HG02763 (cell line): ENCODE results near the gene FNDC7.
A peak's percentile ranks its signal among the peaks of the same experiment; 100 is the strongest.
"Not testable (repeated sequence)": the region's sequence is repeated elsewhere in the genome, so short reads cannot be mapped to it uniquely, and the experiment has no call there.

Experiments
- ATAC-seq: cut with Tn5 transposase; IDR thresholded peaks from one replicate; pipeline ENCODE4 v1.9.1; 2021; ENCODE audit warnings: mild to moderate bottlenecking, moderate library complexity; ENCODE audit not compliant: unreplicated experiment

FNDC7 gene, protein sequence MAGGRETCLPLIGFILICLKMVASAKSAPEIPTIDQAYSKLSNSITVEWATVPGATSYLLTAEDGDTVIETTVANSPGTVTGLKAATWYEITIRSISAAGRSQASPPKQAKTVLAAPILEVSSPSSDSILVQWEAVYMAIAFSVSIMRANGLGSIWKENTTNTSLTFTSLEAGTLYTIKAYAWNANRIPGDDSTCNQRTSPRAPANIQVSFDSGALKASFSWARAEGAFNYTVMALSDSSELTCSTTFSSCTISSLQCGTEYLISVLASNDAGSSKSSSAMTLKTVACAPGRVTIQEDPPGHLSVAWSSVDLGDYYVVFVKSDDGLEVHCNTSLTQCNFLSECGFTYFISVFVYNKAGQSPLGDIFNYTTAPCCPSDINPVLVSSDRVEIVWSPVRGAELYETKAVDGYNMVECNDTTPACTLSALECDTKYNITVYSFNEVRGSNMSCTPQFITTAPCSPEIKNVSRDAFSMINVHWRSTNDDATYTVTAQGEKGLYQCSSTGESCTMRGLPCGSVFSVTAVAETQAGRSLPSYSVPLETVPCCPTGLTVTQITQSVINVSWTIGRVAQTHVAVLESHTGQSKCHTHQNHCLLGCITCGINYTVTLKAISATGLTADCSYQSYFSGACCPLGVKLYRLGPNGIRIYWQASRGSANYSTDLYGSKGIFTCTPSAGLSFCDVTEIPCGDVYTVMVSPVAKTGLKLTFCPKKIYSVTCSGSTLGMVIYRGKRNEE

DNA sequence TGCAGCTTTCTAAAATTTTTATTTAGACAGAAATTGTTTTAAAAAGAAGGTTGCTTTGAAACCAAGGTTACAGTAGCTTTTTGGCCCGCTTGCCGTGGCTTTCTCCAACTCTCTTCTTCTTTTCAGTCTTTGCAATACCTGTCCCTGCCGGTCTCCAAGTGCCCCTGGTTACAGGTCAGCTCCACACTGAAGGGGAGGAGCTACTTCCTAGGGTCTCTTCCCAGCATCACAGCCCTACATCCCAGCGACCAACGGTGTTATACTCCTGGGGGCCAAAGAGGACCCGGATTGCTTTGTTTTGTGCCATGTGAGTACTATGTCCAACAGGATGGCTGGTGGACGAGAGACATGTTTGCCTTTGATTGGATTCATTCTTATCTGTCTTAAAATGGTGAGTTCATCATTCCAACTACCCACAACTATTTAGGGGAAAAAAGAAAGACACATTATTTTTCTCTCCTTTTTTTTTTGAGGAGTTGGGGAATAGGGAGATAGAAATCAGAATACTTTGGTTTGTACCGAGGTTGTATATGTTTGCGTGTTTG is at the start of gene FNDC7:
FNDC7 (plus strand) TSS at position 303 of the 545 bp plus-strand sequence; CDS start at position 329, 26 bp downstream.
- no peak for ATAC-seq

DNA sequence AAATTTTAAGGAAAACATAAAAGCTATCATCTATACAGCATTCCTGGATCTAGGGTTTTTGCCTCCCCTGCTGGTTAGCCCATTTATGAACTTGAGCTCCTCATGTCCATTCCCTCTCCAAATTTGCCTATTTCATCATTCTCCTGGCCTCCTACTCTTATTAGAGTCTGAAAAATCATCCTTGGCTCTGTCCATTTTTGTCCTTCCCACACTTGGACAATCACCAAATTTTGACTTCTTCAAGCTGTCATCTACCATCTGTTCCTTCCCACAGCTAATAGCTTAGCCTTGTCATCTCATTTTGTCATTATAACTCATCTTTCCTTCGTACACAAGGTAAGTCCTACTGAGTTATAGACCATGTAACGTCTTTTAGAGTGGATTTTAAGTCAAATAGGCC is 49.6 kb upstream of the FNDC7 start:
- ATAC-seq, result no peak

DNA sequence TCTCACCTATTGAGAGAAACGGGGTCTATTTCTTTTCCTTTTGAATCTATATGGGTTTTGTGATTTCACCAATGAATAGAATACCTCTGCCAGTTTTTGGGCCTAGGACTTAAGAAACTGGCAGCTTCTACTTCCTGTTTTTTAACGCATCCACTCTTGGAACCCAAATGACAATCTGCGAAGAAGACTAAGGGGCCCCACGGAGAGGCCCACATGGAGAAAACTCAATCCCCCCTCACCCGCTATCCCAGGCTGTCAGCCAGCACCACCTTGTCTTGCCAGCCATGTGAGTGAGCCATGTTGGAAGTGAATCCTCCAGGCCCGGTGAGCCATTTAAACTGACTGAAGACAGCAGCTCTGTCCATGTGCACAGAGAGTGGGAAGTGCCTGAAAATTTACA is 48.2 kb upstream of the FNDC7 start:
- no peak for ATAC-seq

DNA sequence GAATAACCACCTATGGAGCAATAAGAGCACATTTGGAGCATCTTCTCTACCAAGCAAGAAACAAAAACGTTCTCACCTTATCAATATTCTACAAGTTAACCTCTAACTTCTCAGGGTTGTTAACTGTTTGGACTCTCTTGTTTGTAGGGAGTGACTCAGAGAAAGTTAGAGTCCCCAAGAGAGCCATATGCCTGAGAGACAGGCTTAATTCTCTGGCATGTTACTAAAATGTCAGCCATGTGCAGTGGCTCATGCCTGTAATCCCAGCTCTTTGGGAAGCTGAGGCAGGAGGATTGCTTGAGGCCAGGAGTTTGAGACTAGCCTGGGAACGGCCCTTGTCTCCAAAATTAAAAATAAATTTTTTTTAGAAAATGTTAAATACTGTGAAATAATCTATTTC is 47.6 kb upstream of the FNDC7 start:
- ATAC-seq, result no peak

DNA sequence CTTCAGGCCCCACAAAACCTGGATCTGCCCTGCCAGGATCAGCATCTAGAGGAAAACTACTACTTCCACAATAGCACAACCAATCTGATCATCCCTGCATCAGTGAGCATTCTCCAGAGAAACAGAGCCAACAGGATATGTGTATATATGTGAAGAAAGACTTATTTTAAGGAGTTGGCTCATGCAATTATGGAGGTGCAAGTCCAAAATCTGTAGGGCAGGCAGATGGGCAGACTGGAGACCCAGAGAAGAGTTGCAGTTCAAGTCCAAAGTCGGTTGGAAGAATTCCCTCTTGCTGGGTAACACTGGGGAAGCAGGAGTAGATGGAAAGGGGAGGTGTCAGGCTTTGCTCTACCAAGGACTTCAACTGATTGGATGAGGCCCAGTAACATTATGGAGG is 46.9 kb upstream of the FNDC7 start:
- ATAC-seq, result no peak

DNA sequence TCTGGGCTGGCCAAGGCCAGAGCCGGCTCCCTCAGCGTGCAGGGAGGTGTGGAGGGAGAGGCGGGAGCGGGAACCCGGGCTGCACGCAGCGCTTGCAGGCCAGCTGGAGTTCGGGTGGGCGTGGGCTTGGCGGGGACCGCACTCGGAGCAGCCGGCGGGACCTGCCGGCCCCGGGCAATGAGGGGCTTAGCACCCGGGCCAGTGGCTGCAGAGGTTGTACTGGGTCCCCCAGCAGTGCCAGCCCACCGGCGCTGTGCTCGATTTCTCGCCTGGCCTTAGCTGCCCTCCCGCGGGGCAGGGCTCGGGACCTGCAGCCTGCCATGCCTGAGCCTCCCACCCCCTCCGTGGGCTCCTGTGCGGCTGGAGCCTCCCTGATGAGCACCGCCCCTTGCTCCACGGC is 45.3 kb upstream of the FNDC7 start:
- not testable (repeated sequence) for ATAC-seq

DNA sequence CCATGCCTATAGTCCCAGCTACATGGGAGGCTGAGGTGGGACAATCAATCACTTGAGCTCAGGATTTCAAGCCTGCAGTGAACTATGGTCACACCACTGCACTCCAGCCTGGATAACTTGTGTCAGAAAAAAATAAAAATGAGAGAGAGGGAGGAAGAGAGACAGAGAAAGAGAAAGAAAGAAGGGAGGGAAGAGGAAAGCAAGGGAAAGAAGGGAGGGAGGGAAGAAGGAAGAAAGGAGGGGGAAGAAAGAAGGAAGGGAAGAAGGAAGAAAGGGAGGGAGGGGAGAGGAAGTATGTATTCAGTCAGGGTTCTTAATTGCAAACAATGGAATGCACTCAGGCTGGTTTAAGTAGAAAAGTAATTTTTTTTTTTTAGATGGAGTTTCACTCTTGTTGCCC is 43.9 kb upstream of the FNDC7 start:
- no peak for ATAC-seq

DNA sequence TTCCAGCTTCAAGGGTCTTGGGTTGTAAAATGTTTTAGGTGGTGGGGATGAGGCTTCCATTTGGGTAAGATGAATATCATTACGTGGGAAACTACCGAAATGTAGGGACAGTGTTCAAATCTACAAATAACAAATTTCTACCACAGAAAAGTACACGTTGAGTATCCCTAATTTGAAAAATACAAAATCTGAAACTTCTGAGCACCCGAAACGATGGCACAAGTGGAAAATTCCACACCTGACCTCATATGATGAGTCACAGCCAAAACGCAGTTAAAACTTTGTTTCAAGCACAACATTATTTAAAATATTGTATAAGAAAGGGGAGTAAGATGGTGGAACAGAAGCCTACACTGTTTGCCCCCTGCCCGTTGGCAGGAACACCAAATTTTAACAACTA is 43.0 kb upstream of the FNDC7 start:
- no peak for ATAC-seq

DNA sequence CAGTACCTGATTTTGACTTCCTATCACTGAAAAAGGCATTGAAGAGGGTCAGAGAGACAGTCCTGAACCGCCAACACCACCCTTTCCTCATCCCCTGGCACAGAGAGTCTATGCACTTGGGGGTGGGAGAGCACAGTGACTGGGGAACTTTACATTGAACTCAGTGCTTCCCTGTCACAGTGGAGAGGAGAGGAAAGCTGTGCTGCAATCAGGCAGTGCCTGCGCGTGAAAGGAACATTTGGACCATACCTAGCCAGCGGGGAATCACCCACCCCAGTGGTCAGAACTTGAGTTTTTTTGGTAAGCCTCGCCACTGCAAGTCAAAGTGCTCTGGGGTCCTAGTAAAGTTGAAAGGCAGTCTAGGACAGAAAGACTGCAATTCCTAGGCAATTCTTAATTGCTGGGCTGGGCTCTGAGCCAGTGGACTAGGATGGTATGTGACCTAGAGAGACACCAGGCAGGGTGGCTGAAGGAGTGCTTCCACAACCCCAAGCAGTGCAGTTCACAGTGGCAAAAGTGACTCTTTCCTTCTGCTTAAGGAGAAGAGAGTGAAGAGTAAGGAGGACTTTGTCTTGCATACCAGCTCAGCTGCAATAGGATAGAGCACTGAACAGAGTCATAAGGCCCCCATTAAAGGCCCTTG is 42.5 kb upstream of the FNDC7 start:
- ATAC-seq, result no peak

DNA sequence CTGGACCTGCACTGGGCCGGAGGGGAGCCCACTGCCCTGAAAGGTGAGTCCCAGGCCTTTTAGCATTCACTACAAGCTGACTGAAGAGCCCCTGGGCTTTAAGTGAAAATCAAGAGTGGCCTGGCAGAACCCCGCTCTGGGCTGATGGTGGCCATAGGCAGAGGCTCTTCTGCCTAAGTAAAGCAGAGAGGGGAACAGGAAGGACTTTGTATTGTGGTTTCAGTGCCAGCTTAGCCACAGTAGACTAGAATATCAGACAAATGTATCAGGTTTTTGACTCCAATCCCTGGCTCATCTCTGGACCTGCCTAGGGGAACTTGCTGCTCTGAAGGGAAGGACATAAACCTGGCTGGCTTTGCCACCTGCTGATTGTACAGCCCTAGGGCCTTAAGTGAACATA is 41.6 kb upstream of the FNDC7 start:
- ATAC-seq, result no peak

DNA sequence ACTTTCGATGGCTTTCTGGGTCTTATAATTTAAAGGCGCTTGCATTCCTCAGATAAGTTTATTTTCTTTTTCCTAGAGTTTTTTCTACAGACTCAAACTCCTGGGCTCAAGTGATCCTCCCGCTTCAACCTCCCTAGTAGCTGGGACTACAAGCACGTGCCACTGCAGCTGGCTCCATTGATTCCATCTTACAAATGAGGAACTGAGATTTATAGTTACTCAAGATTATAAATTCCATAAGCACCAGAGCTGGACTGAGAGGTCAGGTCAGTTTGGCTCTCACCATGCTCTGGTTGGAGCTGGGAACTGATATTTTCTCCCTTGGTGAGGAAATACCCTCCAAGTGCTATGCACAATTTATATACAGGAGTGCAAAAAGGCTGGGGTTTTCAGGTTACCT is 34.0 kb upstream of the FNDC7 start:
- ATAC-seq, result no peak

DNA sequence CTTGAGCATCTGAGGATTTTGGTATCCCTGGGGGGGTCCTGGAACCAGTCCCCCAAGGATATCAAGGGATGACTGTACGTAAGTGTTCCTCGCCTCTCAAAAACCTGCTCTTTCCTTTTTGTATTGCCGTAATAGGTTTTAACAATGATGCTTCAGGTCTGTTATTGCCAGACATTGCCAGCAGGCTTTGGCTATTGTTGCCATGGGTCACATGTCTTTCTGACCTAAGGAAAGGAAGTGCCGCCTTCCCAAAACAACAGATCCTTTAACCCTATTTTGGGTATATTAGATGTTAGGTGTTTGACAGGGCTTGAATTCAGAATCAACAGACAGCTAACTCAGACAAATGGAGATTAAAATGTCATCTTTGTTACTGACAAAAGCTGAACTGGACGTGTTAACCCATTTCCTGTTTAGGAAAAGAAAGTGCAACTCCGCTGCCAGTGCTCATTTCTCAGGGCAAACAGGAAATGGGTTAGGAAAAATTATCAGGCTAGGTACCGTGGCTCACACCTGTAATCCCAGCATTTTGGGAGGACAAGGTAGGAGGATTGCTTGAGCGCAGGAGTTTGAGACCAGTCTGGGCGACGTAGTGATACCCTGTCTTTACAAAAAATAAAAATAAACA is 33.0 kb upstream of the FNDC7 start:
- ATAC-seq, result no peak

DNA sequence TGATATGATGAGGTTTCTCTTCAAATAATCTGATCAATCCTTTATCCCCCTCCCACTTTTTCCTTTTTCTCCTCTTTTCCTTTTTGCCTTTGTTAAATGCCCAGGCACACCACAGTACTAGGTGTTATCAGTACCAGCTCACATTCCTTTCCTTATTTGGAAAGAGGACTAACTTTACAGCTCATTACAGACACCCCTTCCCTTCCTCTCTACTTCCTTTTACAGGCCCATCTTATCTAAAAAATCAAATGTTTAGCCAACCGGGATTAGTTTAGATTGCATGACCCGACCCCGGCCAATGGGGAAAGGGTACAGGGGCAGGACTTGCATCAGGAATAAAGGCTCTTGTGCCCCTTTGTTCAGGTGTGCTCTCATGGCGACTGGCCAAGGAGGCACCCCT is 31.0 kb upstream of the FNDC7 start:
- not testable (repeated sequence) for ATAC-seq

DNA sequence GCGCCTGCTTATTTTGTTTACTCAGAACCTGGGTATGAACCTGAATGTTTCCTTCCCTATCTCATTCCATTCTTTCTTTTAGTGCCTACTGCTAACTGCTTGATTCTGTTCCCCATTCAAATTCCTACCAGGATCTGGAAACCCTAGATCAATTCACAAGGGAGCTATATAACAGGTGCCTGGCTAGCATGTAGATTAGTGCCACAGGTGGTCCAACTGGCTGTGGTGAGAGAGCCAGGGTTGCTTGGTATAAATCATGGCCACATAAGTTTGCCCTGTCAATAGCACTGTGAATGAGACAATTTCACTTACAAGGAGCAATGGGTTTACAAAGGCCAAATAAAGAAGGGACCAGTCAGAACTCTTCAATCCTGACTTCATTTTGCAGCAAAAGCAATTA is 27.2 kb upstream of the FNDC7 start:
- no peak for ATAC-seq

DNA sequence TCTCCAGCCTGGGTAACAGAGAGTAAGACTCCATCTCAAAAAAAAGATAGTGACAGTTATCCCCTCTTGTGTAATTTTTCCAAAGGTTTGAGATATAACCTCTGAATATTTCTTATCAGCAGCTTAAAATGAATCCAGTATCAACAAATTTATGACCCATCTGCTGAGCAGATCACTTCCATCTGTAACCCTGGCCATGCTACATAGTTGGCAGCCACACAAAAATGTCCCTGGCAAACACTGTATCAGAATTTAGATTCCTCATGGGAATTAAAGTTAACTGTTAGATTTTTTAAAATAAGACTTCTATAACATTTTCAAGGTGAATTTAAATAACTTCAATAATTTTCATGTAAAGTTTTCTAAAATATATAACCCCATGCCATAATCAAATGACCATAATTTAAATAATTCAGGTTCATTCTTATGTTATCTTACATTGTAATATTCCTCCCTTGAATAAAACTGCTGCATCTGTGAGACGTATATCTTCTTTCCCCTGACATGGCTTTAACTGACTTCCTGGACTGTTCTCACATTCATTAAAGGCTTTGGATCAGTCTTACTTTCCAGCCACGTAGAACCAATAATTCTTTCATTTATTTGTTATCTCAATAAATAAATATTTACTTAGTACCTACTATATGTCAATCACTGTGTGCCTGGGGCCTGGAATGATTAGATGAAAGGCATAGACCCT is 25.9 kb upstream of the FNDC7 start:
- no peak for ATAC-seq

DNA sequence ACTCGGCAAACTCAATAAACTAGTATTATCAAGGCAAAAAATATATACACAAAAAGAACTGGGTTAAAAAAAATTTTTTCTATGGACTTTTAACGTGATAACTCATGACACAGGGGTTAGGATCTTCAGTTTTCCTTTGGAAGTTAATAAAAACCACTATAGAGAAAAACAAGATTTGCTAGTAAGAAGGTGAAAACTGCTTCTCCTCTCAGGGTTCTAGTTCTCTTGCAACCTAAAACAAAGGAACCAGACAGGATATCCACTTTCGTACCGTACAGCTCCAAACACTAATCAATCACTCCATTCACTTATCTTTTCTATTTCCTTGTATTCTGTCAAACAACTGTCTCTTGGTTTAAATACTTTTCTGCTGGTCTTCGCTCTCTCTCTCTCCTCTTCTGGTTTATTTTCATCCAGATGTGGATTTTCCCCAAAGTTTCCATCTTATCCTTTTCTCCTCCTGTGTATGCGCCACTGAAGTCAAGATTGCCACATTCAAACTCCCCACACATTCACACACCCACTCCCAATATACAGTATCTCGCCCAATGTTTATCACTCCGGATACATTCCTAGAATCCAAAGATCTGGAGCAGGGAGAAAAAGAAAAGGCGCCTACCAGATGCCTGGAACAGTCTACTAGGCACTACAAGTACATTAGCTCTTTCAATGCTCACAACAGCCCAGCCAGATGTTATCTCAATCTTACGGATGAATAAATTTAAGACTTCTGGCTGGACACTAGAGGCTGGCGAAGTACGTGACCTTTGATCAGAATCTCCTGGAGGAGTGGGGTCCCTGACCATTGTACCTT is 21.4 kb upstream of the FNDC7 start:
- ATAC-seq, result no peak

DNA sequence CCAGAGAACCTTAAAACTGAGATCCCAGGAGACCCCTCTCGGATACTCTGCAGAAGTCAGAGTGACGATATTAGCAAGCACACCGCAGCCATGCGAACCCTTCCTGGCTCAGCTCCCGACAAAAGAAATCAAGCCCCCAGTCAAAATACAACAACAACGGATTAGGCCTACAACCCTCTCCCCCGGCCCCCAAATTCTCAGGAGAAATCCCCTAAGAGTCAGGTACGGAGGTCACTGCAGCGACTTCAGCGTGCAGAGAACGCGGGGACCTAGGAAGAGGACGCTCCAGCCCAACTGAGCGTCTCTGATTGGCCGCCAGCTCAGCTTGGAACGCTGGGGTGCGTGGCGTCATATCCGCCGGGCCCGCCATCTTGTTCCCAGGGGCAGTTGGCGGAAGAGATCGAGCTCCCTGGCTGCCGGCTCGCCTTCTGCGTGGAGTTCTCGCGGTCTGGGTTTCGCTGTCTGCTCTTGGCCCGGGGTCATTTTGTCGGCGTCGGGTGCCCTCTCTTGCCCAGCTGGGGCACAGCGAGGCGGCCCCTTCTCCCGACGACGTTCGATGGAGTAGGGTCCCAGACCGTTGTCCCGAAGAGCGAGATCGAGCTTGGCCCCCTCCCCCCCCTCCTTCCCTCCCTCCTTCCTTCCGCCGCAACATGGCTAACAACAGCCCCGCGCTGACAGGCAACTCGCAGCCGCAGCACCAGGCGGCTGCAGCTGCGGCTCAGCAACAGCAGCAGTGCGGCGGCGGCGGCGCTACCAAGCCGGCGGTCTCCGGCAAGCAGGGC is 20.6 kb upstream of the FNDC7 start, which contains the start of gene PRPF38B:
PRPF38B (plus strand) TSS at position 369 of the 782 bp plus-strand sequence; CDS start at position 651, 282 bp downstream.
- peak; percentile 96 for ATAC-seq

DNA sequence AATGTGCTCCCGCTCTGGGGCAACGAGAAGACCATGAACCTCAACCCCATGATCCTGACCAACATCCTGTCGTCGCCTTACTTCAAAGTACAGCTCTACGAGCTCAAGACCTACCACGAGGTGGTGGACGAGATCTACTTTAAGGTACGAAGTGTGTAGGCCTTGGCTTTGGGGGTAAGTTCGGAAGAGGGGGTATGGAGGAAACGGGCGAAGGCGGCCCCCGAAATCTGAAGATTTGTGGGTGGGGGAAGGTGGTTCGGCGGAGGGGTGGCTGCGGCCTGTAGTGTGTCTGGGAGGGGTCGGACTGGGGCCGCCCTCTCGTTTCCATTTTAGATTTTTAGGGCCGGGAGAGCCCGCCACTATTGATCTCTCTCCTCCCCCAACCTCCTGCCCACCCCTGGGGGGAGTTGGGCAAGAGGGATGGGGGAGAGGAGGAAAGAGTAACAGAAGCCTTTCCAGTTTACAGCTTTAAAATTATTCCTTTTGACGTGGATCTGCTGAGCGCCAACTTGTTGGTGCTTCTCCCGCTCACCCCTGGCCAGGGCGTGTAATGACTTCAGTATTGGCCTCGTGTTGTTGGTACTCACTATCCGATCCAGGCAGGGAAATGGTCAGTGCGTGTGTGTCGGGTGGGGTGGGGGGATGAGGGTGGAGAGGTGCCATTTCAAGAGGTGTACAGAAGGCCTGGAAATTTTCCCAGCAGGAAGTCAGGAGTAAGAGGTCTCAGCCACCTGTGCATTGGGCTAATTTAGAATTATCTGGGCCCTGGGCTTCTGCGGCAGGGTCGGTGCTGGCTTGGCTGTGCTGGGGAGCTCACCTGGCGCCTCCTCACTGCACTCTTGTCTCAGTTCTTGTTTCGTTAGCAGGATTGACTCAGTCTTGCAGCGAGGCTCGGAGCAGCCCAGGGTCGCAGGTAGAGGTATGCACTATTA is 19.7 kb upstream of the FNDC7 start:
- peak; percentile 61 for ATAC-seq
